HG02885 (cell line): Measurements from ENCODE around the gene ATP2A3.
"Not testable (repeated sequence)": the region's sequence is repeated elsewhere in the genome, so short reads cannot be mapped to it uniquely, and the experiment has no call there.

Experiments
- ATAC-seq: cut with Tn5 transposase; IDR thresholded peaks from one replicate; pipeline ENCODE4 v1.9.1; 2021; ENCODE audit warnings: mild to moderate bottlenecking; ENCODE audit not compliant: unreplicated experiment, poor library complexity

The ATP2A3 gene

DNA sequence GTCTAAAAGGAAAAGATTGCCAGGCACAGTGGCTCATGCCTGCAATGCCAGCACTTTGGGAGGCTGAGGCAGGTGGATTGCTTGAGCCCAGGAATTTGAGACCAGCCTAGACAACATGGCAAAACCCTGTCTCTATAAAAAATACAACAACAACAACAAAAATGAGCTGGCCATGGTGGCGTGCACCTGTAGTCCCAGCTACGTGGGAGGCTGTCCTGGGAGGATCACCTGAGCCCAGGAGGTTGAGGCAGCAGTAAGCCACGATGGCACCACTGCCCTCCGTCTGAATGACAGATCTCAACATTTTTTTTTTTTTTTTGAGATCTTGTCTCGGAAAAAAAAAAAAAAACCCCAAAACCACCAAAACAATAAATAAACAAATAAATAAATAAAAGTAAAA, 28.1 kb upstream of the ATP2A3 start:
- ATAC-seq: no peak

DNA sequence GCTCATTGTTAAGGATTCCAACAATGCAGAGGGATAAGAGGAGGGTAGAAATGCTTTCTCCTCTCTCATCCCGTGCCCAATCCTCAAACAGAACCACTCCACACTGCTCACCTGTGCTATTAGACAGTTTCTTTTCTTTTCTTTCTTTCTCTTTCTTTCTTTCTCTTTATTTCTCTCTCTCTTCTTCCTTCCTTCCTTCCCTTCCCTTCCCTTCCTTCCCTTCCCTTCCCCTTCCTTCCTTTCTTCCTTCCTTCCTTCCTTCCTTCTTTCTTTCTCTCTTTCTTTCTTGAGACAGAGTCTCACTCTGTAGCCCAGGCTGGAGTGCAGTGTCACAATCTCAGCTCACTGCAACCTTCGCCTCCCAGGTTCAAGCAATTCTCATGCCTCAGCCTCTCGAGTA, 27.5 kb upstream of the ATP2A3 start:
- ATAC-seq: not testable (repeated sequence)

DNA sequence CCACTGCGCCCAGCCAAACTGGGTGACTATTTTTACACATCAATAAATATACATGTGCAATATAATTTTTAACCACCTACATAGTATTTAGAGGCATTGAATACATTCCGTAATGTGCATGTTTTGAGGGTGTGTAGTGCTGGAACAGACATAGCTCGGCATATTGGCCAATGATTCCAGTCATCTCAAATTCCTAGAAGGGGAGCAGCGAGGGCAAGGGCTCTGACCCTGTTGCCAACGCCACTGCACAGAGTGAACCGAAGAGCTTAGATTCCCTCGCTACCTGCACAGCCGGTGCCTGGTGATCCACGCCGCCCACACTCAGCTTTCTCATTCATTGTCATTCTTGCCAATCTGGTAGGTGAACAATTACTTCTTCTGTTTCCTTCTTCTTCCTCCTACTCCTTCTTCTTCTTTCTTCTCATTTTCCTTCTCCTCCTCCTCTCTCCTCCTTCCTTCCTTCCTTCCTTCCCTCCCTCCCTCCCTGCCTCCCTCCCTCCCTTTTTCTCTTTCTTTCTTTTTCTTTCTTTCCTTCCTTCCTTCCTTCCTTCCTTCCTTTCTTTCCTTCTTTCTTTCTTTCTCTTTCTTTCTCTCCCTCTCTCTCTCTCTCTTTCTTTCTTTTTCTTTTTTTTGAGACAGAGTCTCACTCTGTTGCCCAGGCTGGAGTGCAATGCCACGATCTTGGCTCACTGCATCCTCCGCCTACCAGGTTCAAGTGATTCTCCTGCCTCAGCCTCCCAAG, 26.3 kb upstream of the ATP2A3 start:
- no peak for ATAC-seq

DNA sequence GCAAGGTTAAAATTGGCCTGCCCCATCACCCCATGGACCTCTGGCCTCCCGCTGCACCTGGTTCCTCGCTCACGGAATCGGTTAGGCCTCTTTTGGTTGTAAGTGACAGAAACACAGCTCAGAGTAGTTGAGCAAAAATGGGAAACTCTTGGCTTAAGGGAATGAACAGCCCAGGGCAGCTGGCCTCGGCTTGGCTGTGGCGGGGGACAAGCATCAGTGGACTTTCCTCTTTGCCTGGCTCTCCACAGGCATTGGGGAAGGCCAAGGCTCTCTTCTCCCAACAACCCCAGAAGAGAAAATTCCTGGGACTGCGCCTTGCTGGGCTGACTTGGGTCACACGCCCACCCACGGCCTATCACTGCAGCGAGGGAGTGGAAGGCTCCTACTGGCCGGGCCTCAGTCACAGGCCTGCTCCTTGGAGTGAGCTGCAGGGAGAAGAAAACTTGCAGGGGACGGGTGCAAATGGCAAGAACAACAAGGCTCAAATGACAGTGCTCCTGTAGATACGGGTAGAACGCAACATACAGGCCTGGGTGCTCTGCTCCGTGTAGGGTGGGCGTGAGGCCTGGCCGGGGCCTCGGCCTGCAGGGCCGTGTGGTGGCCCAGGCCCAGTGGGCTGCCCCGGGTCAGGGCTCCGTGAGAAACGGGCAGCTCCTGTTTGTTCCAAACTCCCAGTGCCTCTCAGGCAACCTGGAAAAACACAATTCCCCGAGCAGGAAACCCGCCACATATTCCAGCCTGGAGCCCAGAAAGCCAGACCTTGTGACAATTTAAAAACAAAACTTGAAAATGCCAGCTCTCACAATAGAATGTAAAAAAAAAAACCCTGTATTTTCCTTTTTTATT, 25.0 kb upstream of the ATP2A3 start:
- ATAC-seq: no peak

DNA sequence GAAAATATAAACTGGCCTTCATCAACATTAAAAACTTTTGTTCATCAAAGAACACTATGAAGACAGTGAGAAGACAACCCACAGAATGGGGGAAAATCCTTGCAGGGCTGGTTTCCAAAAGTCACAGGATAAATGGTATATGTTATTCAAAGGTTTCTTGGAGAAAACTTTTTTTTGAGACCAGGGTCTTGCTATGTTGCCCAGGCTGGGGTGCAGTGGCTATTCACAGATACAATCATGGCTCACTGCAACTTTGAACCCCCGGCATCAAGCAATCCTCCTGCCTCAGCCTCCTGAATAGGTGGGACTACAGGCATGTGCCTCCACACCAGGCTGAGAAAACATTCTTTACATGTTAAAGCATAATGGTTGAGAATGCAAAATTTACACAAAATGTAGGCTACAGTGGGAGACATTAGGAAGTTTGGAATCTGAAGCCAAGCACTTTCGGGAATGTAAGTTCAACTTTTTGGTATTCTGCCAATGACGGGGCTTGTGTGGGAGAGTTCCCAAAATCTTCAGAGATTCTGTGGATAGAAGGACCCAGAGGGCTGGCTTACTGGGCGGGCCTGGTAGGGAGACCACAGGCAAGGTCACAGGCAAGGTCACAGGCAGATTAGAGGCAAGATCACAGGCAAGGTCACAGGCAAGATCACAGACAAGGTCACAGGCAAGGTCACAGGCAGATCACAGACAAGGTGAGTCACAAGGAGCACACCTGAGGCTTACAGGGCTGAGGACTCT, 24.2 kb upstream of the ATP2A3 start:
- ATAC-seq: no peak

DNA sequence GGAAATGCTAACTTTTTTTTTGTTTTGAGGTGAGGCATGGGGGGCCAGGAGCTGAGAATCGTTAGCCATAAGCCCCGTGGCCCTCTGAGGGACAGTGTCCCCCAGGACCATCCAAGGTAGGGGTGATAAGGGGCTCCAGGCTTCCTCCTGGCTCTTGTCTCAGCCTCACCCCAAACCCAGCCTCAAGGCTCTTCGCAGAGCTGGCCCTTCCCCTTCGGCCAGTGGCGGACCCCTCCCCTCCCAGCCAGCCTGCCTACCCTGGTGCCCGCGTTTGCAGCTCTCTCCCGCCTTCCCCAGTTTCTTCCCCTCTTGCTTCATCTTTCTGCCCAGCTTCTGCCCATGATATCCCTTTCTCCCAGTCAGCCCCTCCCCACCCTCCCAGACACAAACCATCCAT, 22.7 kb upstream of the ATP2A3 start:
- no peak for ATAC-seq

DNA sequence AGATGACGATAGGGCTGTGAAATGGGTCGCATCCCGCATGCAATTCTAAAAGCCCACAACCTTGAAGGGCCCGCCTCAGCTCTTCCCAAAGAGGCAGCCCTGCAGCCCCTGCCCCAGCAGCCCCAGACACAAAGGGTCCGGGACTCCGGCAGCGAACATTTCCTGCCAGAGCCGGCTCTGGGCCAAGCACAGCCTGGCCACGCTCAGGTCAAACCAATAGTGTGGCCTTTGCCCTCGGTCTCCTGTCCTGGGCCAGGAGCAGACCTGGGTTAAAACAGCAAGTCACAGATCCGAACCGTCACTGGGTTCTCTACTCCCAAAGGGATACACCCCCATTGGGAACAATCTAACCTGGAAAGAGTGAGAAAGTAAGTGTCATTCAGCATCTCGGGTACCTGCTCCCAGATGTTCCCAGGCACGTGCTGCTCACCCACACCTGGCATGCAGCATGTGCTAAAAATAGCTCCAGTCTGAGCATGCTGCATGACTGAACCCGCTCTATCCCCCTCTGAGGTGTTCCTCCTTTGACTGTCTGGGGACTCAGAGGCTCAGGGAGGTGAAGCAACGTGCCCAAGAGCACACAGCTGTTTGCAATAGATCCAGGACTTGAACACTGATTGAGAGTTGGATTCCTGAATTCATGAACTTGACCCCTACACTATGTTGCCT, 22.2 kb upstream of the ATP2A3 start:
- no peak for ATAC-seq

DNA sequence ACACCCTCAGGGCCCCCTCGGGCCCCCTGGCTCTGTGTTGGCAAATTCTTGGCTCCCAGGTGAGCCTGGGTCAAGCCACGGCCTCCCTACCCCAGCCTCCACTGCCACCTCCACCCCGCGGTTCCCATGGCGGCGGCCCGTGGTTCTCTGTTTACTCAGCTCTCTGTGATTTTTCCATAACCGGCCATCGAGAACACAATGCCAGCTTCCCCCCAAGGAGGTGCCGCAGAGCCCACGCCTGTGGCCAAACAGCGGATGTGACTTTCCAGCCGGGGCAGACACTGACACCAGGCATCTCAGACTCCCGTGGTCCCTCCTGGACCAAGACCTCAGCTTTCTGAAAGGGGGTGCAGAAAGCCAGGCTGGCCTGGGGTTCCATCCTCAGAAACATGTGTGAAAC, 21.6 kb upstream of the ATP2A3 start:
- ATAC-seq: no peak

DNA sequence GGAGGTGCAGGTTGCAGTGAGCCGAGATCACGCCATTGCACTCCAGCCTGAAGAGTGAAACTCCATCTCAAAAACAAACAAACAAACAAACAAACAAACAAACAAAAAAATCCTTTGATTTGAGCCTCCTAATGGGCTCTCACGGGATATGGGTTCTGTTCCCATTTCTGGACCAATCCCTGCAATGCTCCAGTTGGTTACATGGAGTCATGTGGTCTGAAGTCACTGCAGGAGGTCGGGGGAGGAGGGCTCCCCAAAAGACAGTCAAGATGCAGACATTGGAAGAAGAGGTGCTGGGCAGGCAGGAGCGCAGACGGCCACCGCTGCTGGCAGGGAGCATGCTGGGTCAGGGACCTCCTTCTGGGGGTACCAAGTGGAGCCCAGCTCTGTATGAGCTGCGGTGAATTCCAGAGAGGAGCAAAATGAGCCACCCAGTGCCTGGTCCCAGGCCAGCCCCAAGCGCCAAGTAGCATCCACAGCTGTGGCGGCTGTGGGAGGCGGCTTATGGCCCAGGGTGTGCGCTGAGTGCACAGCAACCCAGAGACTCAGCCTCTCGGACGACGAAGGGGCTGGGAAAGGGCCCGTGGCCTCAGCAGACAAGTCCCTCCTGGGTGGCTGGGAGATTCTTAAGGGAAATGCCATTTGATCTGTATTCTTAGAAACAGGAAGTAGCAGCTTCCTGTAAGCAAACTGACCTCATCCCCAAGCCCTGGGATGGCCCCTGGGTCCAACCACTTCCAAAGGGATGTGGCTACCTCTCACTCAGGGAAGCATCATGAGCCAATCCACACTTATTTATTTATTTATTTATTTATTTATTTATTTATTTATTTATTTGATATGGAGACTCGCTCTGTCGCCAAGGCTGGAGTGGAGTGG, 19.6 kb upstream of the ATP2A3 start:
- no peak for ATAC-seq

DNA sequence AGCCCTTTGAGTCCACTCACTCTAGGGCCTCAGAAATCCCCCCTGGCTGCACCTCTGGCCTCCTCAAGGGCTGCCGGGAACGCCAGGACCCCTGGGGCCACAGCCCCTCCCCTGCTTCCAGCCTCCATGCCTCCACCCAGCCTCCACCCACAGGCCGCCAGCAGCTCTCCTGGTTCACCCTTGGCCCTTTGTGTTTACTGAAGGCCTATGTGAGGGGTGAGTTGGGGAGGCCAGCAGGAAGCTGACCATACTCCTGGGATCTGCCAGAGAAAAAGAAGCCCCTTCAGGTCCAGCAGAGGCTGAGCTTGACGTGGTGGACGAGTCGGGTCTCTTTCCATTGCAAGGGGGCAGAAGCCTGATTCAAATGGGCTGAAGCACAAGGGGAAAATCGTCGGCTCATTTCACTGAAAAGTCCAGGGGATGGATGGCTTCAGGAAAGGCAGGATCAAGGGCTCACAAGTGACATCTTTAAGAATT, 18.3 kb upstream of the ATP2A3 start:
- no peak for ATAC-seq

DNA sequence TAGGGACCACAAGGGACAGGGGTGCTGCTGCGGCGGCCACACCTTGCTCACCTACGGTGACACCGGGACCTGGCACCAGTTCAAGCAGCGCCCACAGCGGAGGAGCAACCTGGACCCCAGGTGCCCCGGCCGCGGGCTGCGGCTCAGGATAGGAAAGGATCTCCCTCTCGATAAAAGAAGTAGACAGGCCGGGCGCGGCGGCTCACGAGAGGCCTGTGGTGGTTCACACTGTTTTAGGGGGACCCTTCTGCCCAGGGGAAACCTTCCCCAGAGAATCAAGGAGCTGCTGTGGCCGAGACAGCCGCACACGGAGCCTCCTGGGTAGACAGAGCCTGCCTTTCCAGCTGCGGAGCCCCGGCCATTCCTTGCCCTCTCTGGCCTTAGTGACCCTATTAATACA, 17.9 kb upstream of the ATP2A3 start:
- no peak for ATAC-seq

DNA sequence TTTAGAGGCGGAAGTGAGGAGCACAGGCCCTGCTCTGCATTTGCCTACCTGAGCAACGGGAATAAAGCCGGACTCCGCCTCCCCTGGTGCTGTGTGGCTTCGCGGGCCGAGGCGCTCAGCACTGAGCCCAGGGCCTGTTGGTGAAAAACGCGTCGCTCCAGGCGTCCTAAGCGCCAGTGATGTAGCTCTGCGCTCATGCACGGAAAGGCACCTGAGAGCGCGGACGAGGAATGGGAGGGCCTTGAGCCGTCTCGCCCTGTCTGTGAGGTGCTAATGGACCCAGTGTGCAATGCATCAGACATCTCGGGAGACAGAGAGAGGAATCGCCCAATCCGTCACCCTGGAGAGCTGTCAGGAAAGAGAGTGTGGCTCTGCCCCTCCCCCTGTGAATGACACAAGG, 17.2 kb upstream of the ATP2A3 start:
- no peak for ATAC-seq

DNA sequence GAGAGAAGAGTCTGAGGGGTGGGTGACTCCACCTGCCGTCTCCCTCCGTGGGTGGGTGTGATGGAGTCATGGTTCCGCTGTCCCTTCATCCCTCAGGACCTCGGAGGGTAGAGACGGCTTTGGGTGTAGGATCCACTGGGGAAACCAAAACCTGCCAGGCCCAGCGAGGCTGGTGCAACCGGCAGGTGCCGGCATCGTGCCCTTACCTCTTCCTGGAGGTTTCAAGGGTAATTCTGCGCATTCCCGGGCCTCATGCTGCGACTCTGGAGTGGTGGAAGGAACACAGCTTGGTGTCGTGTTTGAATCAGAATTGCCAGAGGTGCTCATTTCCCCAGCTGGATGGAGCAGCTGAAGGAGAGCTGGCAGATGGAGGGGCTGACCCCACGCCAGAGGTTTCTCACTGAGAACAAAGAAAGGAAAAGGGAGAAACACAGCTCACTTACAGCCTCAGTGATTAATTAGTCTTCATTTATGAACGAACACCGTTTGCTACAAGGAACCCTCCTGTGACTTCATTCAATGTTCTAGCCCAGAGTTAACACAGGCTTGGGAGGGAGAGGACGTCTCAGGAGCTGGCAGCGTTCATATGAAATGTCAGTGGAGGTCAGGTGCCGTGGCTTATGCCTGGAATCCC, 16.3 kb upstream of the ATP2A3 start:
- ATAC-seq: no peak

DNA sequence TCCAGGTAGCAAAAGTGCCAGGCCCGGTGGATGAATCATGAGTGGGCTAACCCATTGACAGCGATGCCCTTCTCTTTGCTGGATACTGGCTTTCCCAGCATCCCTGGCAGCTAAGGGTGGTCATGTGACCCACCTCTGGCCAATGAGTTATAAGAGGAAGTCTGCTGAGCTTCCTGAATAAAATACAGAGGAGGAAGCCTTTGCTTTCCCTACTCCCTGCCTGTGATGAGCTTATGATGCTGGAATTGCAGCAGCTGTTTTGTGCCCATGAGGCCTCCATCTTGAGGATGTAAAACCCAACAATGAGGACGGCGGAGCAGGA, 15.0 kb upstream of the ATP2A3 start:
- ATAC-seq: no peak

DNA sequence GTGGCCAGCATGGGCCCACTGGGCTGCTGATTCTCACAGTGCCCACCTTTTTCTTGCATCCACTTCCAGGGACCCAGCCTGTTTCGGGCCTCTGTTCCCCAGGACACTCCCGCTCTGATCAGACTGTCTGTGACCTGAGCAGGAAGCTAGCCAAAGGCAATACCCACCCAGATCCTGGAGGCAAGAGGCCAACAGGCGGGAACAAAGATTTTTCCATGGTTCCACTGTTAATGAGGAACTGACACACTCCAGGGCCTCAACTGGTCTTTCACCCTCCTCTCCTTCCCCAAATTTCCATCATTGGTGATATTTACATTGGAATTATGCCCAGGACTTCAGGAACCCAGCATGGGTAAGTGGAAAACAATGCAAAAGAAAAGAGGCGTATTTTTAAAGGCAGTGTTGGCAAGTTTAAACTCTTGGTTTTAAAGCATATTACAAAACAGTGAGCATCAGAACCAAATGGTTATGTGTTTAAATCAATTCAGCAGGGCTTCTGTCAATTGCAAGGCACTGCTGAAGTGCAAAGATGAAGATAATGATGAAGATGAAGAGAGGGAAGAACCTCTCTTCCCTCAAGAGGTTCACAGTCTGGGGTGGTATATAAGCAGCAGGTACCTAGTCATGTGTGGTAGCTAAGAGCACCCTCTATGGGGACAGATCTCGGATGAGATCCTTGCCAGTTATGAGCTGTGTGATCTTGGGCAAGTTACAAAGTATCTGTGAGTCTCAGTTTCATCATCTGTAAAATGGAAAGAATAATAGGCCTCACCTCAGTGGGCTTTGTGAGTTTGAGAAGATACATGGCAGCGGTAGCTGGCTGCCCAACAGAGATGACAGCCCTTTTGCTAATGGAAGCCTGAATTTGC, 14.4 kb upstream of the ATP2A3 start:
- no peak for ATAC-seq

DNA sequence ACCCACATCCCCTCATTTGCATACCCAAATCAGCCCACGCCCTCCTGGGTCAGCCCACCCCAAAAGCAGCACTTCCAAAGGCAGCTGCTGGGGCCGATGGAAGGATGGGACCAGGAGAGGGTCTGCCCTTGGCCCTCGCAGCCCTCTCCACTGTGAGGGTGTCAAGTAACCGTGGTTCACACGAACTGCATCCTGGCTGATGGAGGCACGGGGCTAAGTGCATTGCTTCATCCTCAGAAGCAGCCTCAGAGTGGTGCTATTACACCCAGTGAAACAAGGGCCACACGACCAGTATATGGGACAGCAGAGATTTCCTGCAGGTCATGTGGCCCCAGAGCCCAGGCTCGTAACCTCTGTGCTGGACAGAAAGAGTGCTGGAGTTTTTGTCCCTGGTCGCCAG, 13.2 kb upstream of the ATP2A3 start:
- no peak for ATAC-seq

DNA sequence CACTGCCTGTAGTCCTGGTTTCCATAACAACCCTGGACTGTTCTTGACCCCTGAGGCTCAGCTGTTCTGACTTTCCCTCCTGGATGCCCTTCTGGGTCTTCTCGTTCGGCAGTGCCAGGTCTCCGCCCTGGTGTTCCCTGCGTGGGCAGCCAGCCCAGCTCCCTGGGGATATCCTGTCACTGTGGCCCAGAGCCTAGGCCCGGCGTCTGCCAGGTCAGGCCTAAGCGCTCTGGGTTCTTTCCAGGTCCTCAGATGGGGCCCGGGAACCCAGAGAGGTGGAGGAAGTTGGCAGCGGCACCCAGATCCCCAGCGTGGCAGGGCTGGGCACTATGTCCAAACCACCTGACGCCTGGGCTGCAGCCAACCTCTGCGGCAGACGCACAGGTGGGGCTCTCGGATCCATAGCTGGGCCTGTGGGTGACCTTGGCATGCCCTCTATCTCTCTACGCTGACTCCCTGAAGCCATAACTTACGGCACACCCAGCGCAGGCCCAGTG, 12.5 kb upstream of the ATP2A3 start:
- no peak for ATAC-seq

DNA sequence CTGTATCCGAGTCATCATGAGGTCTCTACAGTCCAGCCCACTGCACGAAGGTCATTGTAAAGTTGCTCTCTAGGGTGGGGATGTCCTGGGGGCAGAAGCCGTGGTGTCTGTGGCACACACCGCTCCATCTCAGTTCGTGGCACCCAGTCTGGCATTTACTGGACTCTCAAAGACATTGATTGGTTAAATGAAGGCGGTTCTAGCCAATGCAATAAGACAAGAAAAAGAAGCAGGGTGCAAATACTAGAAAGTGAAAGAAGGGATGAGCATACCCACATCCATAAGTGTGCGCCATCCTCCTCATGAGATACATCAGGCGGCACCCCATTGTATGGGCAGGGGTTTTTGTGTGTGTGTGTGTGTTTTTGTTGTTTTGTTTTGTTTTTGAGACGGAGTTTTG, 10.7 kb upstream of the ATP2A3 start:
- ATAC-seq: no peak
